ENCODE measurements around the gene NELFA. TPM values are rescaled to one million over a fixed set of nuclear protein-coding genes. Genes with fewer than 3 reads are reported as not detected.

NELFA gene
- total RNA-seq, 4 donors from 2014 or later, result 27.7 to 56.9 (median 42.8) TPM

DNA sequence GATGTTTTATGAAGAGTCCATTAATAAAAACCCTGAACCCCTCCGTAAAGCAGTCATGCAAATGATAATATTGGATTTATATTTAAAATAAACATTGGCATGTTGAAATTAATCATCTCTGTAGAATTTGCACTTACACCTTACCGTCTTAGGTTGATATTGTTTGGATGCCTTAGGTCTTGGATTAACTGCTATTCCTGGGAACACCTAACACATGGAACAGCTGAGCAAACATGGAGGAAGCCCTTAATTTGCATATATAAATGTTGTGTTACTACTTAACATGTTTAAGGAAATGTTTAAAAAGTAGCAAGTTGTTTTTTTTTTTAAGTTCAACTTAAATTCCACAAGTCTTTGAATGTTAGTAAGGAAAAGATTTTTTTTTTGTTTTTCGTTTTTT, 75.1 kb downstream of the NELFA start:
- no peak for TF ChIP-seq POLR2A (IDR thresholded peaks at IDR 0.05)
- TF ChIP-seq, protein P1, sequence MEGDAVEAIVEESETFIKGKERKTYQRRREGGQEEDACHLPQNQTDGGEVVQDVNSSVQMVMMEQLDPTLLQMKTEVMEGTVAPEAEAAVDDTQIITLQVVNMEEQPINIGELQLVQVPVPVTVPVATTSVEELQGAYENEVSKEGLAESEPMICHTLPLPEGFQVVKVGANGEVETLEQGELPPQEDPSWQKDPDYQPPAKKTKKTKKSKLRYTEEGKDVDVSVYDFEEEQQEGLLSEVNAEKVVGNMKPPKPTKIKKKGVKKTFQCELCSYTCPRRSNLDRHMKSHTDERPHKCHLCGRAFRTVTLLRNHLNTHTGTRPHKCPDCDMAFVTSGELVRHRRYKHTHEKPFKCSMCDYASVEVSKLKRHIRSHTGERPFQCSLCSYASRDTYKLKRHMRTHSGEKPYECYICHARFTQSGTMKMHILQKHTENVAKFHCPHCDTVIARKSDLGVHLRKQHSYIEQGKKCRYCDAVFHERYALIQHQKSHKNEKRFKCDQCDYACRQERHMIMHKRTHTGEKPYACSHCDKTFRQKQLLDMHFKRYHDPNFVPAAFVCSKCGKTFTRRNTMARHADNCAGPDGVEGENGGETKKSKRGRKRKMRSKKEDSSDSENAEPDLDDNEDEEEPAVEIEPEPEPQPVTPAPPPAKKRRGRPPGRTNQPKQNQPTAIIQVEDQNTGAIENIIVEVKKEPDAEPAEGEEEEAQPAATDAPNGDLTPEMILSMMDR (IDR thresholded peaks at IDR 0.05), result no peak
- no peak for DNase-seq
- Histone ChIP-seq H3K4me3 (no peak overlapping the region), H3K27ac (no peak overlapping the region), H3K9me3 (no peaks in the 10 kb centered on the region), H3K4me1 (no peaks in the 10 kb centered on the region), H3K36me3 (peaks cover 0 to 60% (median 0%) of the 10 kb centered on the region in 3 donors), H3K27me3 (no peaks in the 10 kb centered on the region)

DNA sequence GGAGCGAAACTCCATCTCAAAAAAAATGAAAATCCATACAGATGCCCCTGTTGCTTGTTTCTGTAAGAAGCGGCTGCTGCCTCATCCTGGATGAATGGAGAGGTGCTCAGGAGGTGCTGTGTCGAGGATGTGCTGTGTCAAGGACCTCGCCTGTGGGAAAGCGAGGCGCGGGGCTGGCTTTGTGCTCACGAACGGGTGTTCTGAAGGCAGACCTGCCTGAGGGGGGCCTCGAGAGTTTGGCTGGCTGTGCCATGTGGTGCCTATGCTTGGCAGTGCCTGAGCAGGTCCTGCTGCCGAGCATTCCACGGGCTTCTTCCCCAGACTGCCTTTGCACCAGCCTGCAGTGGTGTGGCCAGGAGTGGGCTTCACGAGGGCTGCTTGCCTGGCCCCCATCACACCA, 76.0 kb downstream of the NELFA start:
- no peak overlapping the region for H3K27ac ChIP-seq
- H3K4me3 ChIP-seq, result no peak overlapping the region
- H3K4me1 ChIP-seq, result no peaks in the 10 kb centered on the region
- no peak for DNase-seq
- peaks cover 0 to 60% (median 0%) of the 10 kb centered on the region in 3 donors for H3K36me3 ChIP-seq
- TF ChIP-seq, protein P1 (IDR thresholded peaks at IDR 0.05), result no peak
- TF ChIP-seq POLR2A (IDR thresholded peaks at IDR 0.05), result no peak
- no peaks in the 10 kb centered on the region for H3K27me3 ChIP-seq
- H3K9me3 ChIP-seq, result no peaks in the 10 kb centered on the region

Small RNA genes lying within 50 kb of the gene (small RNA-seq; reads per million reads assigned to genes)
- gene SCARNA22, result 275 to 554 reads per million in 2 donors

Other genes starting within 250 kb of the NELFA start
- gene FGFR3, start 215.7 kb downstream of the NELFA start, total RNA-seq, result 100 to 1,000 TPM in 2 of 4 donors, 10 to 100 TPM in 2; 45.4 to 168 (median 92.4) TPM
- gene LETM1, start 152.8 kb downstream of the NELFA start, total RNA-seq, result 100 to 1,000 TPM in 3 of 4 donors, 10 to 100 TPM in 1; 93.3 to 151 (median 121) TPM
- 100 to 1,000 TPM in 2 of 4 donors, 10 to 100 TPM in 2; 56.0 to 255 (median 98.9) TPM for gene NSD2, start 137.6 kb downstream of the NELFA start, total RNA-seq
- gene NAT8L, start 50.4 kb upstream of the NELFA start, total RNA-seq, result under 1 TPM in 1 of 4 donors, not detected in 3; 0.27 TPM
- gene HAUS3, start 233.1 kb upstream of the NELFA start, total RNA-seq, result 10 to 100 TPM in 1 of 4 donors, 1 to 10 TPM in 3; 8.6 to 11.6 (median 9.0) TPM
- gene POLN, start 233.1 kb upstream of the NELFA start, total RNA-seq, result 1 to 10 TPM in 3 of 4 donors, under 1 TPM in 1; 0.70 to 6.6 (median 3.2) TPM

Measured in Peyer's patch (tissue), 4 donors.